RWPE2 (cell line): ENCODE data around the gene NAXD.

Experiments
- ATAC-seq: fragments of 200-7000 bp; cut with Tn5 transposase; 3 replicates; pipeline ENCODE4 v1.9.1; 2021; ENCODE audit warnings: low read depth
- DNase-seq: peaks from one replicate; pipeline ENCODE4 v3.0.0-alpha.2; 2020; ENCODE audit warnings: low spot score
- H3K27ac ChIP-seq: fragments of 450-650 bp; 2 replicates; pipeline ENCODE4 v1.5.1; 2017; ENCODE audit warnings: mild to moderate bottlenecking; ENCODE audit not compliant: poor library complexity, severe bottlenecking
- H3K27me3 ChIP-seq: fragments of 250-450 bp; sonication (Bioruptor Pico); 2 replicates; pipeline ENCODE4 v1.5.1; 2021; ENCODE audit warnings: mild to moderate bottlenecking, moderate library complexity; ENCODE audit not compliant: insufficient read depth, poor library complexity, severe bottlenecking
- H3K36me3 ChIP-seq: fragments of 250-450 bp; sonication (Bioruptor Pico); 2 replicates; pipeline ENCODE4 v1.5.1; 2020; ENCODE audit warnings: low read depth, mild to moderate bottlenecking, moderate library complexity
- H3K4me1 ChIP-seq: fragments of 250-450 bp; sonication (Bioruptor Pico); 2 replicates; pipeline ENCODE4 v1.5.1; 2021; ENCODE audit warnings: mild to moderate bottlenecking, moderate library complexity; ENCODE audit not compliant: insufficient read depth, poor library complexity, severe bottlenecking
- H3K4me3 ChIP-seq: fragments of 250-450 bp; sonication (Bioruptor Pico); 2 replicates; pipeline ENCODE4 v1.5.1; 2021; ENCODE audit warnings: mild to moderate bottlenecking, moderate library complexity; ENCODE audit not compliant: severe bottlenecking
- H3K9me3 ChIP-seq: fragments of 250-450 bp; sonication (Bioruptor Pico); 2 replicates; pipeline ENCODE4 v1.5.1; 2021; ENCODE audit warnings: mild to moderate bottlenecking, moderate library complexity; ENCODE audit not compliant: severe bottlenecking
- TF ChIP-seq, protein P1 (sequence below): fragments of 450-650 bp; IDR thresholded peaks from one replicate; pipeline ENCODE4 v1.5.1; 2017; ENCODE audit warnings: mild to moderate bottlenecking, moderate library complexity; ENCODE audit not compliant: poor library complexity, severe bottlenecking

Gene NAXD

DNA sequence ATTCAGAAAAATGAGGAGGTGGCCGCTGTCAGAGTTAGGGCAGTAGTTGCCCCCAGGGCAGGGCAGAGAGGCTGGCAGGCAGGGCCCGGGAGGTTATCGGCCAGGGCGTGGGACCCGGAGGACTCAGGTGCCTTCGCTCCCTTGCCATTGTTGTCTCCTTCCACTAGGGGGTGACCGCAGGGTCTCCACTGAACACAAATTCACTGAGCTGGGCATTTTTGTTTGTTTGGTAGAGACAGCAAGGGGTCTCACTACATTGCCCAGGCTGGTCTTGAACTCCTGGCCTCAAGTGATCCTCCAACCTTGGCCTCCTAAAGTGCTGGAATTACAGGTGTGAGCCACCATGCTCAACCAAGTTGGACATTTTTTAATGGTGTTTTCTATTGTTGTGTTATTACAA is 65.5 kb downstream of the NAXD start:
- TF ChIP-seq, protein P1, sequence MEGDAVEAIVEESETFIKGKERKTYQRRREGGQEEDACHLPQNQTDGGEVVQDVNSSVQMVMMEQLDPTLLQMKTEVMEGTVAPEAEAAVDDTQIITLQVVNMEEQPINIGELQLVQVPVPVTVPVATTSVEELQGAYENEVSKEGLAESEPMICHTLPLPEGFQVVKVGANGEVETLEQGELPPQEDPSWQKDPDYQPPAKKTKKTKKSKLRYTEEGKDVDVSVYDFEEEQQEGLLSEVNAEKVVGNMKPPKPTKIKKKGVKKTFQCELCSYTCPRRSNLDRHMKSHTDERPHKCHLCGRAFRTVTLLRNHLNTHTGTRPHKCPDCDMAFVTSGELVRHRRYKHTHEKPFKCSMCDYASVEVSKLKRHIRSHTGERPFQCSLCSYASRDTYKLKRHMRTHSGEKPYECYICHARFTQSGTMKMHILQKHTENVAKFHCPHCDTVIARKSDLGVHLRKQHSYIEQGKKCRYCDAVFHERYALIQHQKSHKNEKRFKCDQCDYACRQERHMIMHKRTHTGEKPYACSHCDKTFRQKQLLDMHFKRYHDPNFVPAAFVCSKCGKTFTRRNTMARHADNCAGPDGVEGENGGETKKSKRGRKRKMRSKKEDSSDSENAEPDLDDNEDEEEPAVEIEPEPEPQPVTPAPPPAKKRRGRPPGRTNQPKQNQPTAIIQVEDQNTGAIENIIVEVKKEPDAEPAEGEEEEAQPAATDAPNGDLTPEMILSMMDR: peak; percentile 30
- no peak for DNase-seq
- peak; percentile 35; the same call in 2 of the 3 replicates for ATAC-seq
- Histone ChIP-seq H3K4me1 (no peaks in the 10 kb centered on the region), H3K9me3 (no peaks in the 10 kb centered on the region), H3K36me3 (peaks cover 74% of the 10 kb centered on the region), H3K27ac (no peak overlapping the region), H3K4me3 (no peak overlapping the region), H3K27me3 (no peaks in the 10 kb centered on the region)

DNA sequence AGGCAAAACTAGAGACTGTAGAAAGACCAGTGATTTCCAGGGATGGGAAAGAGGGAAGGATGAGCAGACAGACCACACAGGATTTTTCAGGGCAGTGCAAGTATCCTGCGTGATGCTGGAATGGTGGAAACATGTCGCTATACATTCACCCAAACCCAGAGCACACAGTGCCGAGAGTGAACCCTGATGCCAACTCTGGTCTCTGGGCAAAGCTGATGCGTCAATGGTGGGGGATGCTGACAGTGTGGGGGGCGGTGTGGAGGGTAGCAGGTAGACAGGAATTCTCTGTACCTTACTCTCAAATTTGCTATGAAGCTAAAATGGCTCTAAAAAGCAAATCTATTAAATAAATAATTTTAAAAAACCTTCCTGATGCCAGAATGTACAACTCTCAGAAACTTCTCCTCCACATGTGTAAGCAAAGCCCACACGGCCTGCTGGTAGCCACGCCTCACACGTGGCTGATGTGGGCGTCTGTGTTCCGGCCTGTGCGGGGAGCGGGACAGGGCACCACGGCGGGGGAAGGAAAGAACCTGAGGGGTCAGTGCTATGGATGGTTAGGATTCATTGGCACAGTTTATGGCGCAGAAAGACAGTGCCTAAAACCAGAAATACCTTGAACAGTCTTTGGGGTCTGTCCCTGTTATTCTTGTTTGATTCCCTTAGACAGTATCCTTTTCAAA is 66.7 kb downstream of the NAXD start:
- Histone ChIP-seq H3K36me3 (peaks cover 72% of the 10 kb centered on the region), H3K4me1 (no peaks in the 10 kb centered on the region)

GRCh38 chr13:110682746-110683145 is 67.4 kb downstream of the NAXD start:
- Histone ChIP-seq H3K36me3 (peaks cover 80% of the 10 kb centered on the region), H3K27ac (no peak overlapping the region), H3K4me3 (no peak overlapping the region), H3K4me1 (no peaks in the 10 kb centered on the region), H3K27me3 (no peaks in the 10 kb centered on the region), H3K9me3 (no peaks in the 10 kb centered on the region)
- no peak for ATAC-seq
- TF ChIP-seq, protein P1: no peak
- DNase-seq: no peak

More for the DNA sequence above, 66.7 kb downstream of the NAXD start:
- H3K4me3 ChIP-seq: no peak overlapping the region
- no peaks in the 10 kb centered on the region for H3K27me3 ChIP-seq
- no peak overlapping the region for H3K27ac ChIP-seq
- DNase-seq: no peak
- no peak for ATAC-seq
- no peaks in the 10 kb centered on the region for H3K9me3 ChIP-seq
- TF ChIP-seq, protein P1: no peak

DNA sequence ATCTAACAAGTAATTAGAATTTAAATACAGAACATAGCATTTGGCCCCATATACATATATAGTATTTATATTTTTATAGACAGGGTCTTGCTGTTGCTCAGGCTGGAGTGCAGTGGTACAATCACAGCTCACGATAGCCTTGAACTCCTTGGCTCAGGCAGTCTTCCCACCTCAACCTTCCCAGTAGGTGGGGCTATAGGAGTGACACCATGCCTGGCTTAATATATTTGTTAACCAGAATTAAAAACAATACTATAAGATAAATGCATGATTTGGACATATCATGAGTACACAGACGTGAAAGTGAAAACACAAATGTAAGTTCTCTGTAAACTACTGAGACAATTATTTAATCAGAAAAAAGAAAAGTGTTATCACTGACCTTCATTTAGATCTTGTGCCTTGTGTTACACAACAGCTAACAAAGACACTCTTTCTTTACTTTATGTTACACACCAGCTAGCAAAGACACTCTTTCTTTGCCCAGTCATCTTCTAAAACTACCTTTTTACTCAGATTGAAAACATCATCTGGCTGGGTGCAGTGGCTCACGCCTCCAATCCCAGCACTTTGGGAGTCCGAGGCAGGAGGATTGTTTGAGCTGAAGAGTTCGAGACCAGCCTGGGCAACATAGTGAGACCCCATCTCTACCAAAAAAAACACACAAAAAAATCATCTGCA is 68.0 kb downstream of the NAXD start:
- H3K27me3 ChIP-seq: no peaks in the 10 kb centered on the region
- H3K27ac ChIP-seq: no peak overlapping the region
- ATAC-seq (peak; percentile 48; the same call in 1 of the 3 replicates), DNase-seq (no peak)
- TF ChIP-seq, protein P1: peak; percentile 42
- H3K4me3 ChIP-seq: no peak overlapping the region
- peaks cover 84% of the 10 kb centered on the region for H3K36me3 ChIP-seq
- H3K4me1 ChIP-seq: no peaks in the 10 kb centered on the region
- no peaks in the 10 kb centered on the region for H3K9me3 ChIP-seq

GRCh38 chr13:110683921-110684320 is 68.6 kb downstream of the NAXD start:
- TF ChIP-seq, protein P1: no peak

More at GRCh38 chr13:110683921-110684320, 68.6 kb downstream of the NAXD start:
- Histone ChIP-seq H3K9me3 (no peaks in the 10 kb centered on the region), H3K27ac (no peak overlapping the region), H3K4me3 (no peak overlapping the region), H3K27me3 (no peaks in the 10 kb centered on the region), H3K36me3 (peaks cover 81% of the 10 kb centered on the region), H3K4me1 (no peaks in the 10 kb centered on the region)
- DNase-seq: no peak
- ATAC-seq: no peak
